Measurements from ENCODE around the gene CA6.
"Not testable (repeated sequence)": the region's sequence is repeated elsewhere in the genome, so short reads cannot be mapped to it uniquely, and the experiment has no call there.

Gene CA6

DNA sequence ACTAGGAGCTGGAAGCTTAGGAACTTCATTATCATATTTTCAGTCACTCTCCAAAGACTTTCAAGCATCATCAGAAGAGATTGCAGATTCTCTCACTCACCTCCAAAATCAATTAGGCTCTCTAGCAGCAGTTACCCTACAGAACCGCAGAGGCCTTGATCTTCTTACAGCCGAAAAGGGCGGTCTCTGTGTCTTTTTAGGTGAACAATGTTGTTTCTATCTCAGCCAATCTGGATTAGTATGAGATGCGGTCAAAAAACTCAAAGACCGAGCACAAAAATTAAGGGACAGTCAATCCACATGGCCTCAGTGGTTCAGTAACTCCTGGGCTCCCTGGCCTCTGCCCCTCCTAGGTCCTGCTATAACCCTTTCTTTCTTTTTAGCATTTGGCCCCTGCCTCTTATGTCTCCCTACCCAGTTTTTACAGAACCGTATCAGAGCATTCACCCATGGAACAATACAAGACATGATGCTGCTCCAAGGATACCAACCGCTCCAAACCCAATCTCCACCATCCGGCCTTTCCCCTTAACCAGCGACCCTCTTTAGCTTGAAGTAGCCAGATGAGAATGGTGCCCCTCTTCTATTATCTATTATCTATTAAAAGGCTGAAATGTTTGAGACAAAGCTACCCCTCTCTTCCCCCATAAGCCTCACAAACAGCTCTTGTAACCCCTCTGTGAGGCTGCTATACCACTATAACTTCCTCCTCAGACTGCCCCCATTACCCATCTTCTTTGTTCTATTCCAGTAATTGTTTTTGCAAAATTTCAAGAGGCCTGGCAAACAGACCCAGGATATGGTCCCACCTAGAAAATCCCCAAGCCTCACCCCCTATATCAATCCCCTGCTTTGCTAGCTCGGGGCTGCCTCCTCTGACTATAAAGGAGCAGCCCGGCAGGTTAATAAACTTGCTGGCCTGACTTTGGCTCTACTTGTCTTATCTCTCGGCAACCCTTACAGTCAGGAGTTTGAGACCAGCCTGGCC lies 18.7 kb upstream of the CA6 start:
- no peak for DNase-seq (ENCODE audit: low spot score)

- DNase-seq (ENCODE audit: low spot score): no peak
Observed at GRCh38 chr1:8930116-8930515, 15.6 kb upstream of the CA6 start.

GRCh38 chr1:8937051-8937450 lies 8.6 kb upstream of the CA6 start:
- DNase-seq (ENCODE audit: low spot score): not testable (repeated sequence)

GRCh38 chr1:8937701-8938100 lies 8.0 kb upstream of the CA6 start:
- no peak for DNase-seq (ENCODE audit: low spot score)

- no peak for DNase-seq (ENCODE audit: low spot score)
Observed at GRCh38 chr1:8938232-8938999, 7.3 kb upstream of the CA6 start.

DNA sequence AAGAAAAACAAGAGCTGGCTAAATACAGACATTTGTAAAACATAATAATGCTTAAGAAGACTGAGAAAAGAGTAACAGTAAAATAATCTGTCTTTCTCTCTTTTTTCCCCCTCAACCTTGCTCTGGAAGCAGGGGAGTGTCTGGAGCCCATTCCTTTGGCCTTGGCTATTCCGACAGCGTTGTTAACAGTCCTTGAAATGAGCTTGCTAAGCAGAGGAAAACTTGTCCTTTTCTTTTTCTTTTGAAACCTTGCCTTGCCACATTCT lies 6.7 kb upstream of the CA6 start:
- no peak for DNase-seq (ENCODE audit: low spot score)

GRCh38 chr1:8939362-8939995 lies 6.2 kb upstream of the CA6 start:
- DNase-seq (ENCODE audit: low spot score): no peak

GRCh38 chr1:8941906-8942305 lies 3.8 kb upstream of the CA6 start:
- DNase-seq (ENCODE audit: low spot score): peak; percentile 86

DNA sequence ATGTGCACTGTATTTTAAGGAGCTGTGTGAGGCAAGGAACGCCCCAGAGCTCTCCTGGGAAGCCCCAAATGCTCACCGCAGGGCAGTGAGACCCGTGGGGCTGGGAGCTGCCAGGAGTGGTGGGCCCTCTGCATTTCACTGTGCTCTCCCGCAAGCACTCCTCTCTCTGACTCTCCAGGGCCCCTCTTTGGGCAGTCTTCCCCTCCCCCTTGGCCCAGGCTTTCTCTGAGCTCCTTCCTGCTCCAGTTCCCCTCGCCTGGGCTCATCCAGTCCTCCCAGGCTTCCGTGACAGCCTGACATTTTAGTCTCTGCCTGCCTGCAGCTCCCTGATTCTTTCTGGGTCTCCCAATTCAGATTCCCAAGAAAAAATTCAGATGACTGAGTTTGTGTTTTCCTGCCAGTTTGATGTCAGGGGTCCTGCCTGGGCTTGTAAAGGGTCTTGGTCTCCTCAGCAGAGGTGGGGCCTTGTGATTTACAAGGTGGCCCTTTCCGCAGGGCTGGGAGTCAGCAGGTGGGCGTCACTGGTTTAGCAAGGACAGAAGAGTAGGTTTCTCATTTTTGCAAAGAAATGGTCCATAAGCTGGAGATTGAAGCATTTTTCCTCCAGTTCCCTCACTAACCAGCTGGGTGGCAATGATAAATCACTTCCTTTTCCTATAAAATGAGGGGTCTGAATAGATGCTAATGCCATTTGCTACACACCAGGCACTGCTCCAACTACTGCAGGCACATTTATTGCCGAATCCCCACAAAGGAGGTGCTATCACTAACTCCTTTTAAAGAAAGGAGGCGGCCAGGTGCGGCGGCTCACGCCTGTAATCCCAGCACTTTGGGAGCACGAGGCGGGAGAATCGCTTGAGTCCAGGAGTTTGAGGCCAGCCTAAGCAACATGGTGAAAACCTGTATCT lies 1.9 kb upstream of the CA6 start:
- DNase-seq (ENCODE audit: low spot score): no peak

- DNase-seq (ENCODE audit: low spot score): no peak
Observed at GRCh38 chr1:8947127-8947691, 1.5 kb downstream of the CA6 start.

DNA sequence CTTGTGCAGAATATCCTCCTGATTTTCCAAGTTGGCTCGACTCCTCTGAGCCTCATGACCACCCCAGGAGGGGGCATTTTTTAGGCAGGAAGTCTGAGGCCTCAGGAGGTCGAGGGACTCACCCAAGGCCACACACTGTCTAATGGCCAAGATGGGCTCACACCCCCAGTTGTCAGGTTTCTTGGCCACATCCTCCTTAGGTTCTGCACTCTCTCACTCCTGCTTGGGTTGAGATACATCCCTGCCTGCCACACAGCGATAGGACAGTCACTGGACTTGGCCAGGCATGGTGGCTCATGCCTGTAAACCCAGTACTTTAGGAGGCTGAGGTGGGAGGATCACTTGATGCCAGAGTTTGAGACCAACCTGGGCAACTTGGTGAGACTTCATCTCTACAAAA lies 4.6 kb downstream of the CA6 start:
- DNase-seq (ENCODE audit: low spot score): no peak

- no peak for DNase-seq (ENCODE audit: low spot score)
Observed at GRCh38 chr1:8951231-8951630, 5.6 kb downstream of the CA6 start.

DNA sequence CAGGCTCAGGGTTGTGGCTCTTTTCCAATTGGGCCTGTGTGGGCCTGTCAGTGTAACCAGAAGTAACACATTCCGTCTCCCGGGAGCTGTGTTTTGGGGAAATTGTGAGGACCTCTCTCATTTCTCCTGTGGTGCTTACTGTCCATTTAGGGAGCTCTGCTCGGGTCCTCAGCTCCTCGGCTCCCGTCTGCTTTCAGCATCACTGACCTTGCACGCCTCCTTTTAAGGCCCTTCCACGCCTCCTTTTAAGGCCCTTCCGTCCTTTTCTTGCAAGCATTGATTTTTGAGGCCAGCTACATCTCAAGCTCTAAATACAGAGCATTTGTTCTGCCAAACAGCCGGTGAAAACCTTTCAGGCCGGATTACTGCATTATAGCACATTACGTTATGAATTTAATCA lies 9.7 kb downstream of the CA6 start:
- no peak for DNase-seq (ENCODE audit: low spot score)

- no peak for DNase-seq (ENCODE audit: low spot score)
Observed at GRCh38 chr1:8956461-8957349, 11.0 kb downstream of the CA6 start.

GRCh38 chr1:8962812-8963530 lies 17.3 kb downstream of the CA6 start:
- DNase-seq (ENCODE audit: low spot score): no peak

- DNase-seq (ENCODE audit: low spot score): no peak
Observed at GRCh38 chr1:8963963-8964362, 18.3 kb downstream of the CA6 start.

- no peak for DNase-seq (ENCODE audit: low spot score)
Observed at GRCh38 chr1:8965121-8965820, 19.6 kb downstream of the CA6 start.

DNA sequence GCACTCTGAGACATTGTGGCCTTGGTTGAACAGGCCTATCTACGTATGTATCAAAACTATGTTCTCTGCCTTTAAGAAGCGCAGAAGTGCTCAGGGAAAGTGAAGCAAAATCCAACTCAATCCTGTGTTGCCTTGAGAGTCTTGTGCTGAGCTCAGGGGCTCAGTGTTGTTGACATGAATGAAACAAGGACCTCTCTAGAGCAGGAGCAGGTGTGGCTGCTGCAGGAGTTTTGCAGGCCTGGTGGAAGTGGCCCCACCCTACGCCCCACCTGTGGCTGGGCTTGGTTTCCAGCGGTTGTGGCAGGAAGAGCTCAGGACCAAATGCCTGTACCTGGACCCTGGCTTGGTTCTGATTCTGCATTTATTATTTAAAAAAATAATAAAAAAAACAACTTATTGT lies 20.9 kb downstream of the CA6 start:
- DNase-seq (ENCODE audit: low spot score): no peak

DNA sequence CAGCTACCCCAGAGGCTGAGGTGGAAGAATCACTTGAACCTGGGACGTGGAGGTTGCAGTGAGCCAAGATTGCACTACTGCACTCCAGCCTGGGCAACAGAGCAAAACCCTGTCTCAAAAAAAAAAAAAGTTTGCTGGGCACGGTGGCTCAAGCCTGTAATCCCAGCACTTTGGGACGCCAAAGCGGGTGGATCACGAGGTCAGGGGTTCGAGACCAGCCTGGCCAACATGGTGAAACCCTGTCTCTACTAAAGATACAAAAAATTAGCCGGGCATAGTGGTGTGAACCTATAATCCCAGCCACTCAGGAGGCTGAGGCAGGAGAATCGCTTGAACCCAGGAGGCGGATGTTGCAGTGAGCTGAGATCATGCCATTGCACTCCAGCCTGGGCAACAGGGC lies 23.2 kb downstream of the CA6 start:
- DNase-seq (ENCODE audit: low spot score): not testable (repeated sequence)
